Fibroblast of peridontal ligament (primary cell): ENCODE data around the gene IQCB1.
"Not testable (repeated sequence)": the region's sequence is repeated elsewhere in the genome, so short reads cannot be mapped to it uniquely, and the experiment has no call there.

ENCODE experiments used
- DNase-seq: peaks from one replicate; pipeline ENCODE4 v3.0.0-alpha.2; 2010; ENCODE audit errors: extremely low read depth

IQCB1 gene

GRCh38 chr3:121747976-121748375 is 86.9 kb downstream of the IQCB1 start:
- no peak for DNase-seq

- not testable (repeated sequence) for DNase-seq
Measured at GRCh38 chr3:121743106-121743505, 91.8 kb downstream of the IQCB1 start.

- no peak for DNase-seq
Measured at GRCh38 chr3:121740896-121741295, 94.0 kb downstream of the IQCB1 start.

- DNase-seq: no peak
Measured at GRCh38 chr3:121739902-121740301, 95.0 kb downstream of the IQCB1 start.

DNA sequence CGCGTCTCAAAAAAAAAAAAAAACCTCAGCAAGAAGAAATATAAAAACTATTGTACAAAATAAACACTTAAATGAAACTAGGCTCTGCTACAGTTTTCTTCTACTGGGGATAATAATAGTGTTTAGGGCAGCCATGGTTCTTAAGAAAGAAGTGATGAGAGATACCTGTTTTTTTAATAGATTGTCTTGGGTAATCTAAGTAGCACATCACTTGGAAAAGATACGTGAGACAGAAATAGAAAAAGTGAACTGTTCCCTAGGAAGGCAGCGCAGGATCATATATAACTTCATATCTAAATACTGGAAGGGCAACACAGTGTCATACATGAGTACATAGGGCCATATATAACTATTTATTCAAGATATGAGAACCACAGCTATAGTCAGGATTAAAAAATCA is 97.2 kb downstream of the IQCB1 start:
- no peak for DNase-seq

DNA sequence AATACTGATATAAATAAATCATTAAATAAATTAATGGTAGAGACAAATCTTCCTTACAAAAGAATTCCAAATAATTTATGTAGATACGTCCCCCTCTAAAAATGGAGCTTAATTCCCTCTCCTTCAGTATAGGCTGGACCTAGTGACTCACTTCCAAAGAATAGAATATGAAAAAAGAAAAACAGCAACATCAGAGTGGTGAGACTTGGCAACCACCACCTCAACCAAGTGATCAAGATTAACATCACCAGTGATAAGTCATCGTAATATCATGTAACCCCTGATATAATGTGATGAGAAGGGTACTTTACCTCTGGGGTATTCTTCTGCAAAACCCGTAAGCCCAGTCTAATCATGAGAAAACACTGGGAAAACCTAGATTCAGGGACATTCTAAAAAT is 98.7 kb downstream of the IQCB1 start:
- DNase-seq: no peak

- DNase-seq: peak; percentile 31
Measured at GRCh38 chr3:121735047-121735696, 99.7 kb downstream of the IQCB1 start.

GRCh38 chr3:121730940-121731687 is 103.7 kb downstream of the IQCB1 start:
- DNase-seq: no peak

GRCh38 chr3:121724130-121724529 is 110.7 kb downstream of the IQCB1 start:
- DNase-seq: no peak

GRCh38 chr3:121723485-121723884 is 111.4 kb downstream of the IQCB1 start:
- DNase-seq: no peak

- DNase-seq: no peak
Measured at GRCh38 chr3:121722411-121722810, 112.4 kb downstream of the IQCB1 start.

DNA sequence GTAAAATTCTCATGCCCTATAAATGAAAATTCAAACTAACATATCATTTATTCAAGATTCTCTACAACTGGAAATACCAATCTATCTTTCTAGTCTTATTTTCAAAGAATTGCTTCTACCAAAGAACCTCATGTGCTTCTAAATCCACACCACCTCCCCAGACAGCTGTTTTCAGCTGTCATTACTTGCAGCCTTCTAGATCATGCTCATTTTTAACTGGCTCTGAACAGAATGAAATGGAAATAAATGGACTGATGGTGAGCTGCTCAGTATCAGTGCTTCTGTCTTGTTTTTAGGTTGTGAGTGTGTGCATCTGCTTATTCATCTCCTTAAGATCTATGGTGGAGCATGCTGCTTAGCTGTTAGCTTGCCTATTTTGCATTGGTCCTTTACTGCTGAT is 114.7 kb downstream of the IQCB1 start:
- DNase-seq: no peak
